WERI-Rb-1 (cell line): ENCODE data around the gene LARGE1.

Experiments
- DNase-seq: peaks from one replicate; pipeline ENCODE4 v3.0.0-alpha.2; 2020
- H3K27ac ChIP-seq: fragments of 250-450 bp; sonication (Bioruptor Pico); 2 replicates; pipeline ENCODE4 v1.5.1; 2020; ENCODE audit warnings: mild to moderate bottlenecking, moderate library complexity
- H3K27me3 ChIP-seq: fragments of 250-450 bp; sonication (Bioruptor Pico); 2 replicates; pipeline ENCODE4 v1.5.1; 2021; ENCODE audit warnings: mild to moderate bottlenecking, low read depth, moderate library complexity; ENCODE audit not compliant: insufficient read depth, severe bottlenecking
- H3K36me3 ChIP-seq: fragments of 250-450 bp; sonication (Bioruptor Pico); 2 replicates; pipeline ENCODE4 v1.5.1; 2020; ENCODE audit warnings: mild to moderate bottlenecking, moderate library complexity
- H3K4me3 ChIP-seq: 2 replicates; pipeline ENCODE4 v1.5.1; 2011; ENCODE audit warnings: low read depth, mild to moderate bottlenecking, control low read depth, low read length
- H3K9me3 ChIP-seq: fragments of 250-450 bp; sonication (Bioruptor Pico); 2 replicates; pipeline ENCODE4 v1.5.1; 2021; ENCODE audit warnings: mild to moderate bottlenecking, moderate library complexity; ENCODE audit not compliant: severe bottlenecking
- TF ChIP-seq, protein P1 (sequence below): IDR thresholded peaks from 2 replicates; pipeline ENCODE4 v1.5.1; 2011; ENCODE audit warnings: low read depth, mild to moderate bottlenecking, control low read depth, inconsistent platforms, low read length

The LARGE1 gene

GRCh38 chr22:33720166-33720878, 200.0 kb downstream of the LARGE1 start:
- H3K27ac ChIP-seq, result no peak overlapping the region
- H3K4me3 ChIP-seq, result no peak overlapping the region
- H3K36me3 ChIP-seq, result no peaks in the 10 kb centered on the region
- no peaks in the 10 kb centered on the region for H3K9me3 ChIP-seq
- no peaks in the 10 kb centered on the region for H3K27me3 ChIP-seq
- TF ChIP-seq, protein P1, sequence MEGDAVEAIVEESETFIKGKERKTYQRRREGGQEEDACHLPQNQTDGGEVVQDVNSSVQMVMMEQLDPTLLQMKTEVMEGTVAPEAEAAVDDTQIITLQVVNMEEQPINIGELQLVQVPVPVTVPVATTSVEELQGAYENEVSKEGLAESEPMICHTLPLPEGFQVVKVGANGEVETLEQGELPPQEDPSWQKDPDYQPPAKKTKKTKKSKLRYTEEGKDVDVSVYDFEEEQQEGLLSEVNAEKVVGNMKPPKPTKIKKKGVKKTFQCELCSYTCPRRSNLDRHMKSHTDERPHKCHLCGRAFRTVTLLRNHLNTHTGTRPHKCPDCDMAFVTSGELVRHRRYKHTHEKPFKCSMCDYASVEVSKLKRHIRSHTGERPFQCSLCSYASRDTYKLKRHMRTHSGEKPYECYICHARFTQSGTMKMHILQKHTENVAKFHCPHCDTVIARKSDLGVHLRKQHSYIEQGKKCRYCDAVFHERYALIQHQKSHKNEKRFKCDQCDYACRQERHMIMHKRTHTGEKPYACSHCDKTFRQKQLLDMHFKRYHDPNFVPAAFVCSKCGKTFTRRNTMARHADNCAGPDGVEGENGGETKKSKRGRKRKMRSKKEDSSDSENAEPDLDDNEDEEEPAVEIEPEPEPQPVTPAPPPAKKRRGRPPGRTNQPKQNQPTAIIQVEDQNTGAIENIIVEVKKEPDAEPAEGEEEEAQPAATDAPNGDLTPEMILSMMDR, result no peak
- no peak for DNase-seq

DNA sequence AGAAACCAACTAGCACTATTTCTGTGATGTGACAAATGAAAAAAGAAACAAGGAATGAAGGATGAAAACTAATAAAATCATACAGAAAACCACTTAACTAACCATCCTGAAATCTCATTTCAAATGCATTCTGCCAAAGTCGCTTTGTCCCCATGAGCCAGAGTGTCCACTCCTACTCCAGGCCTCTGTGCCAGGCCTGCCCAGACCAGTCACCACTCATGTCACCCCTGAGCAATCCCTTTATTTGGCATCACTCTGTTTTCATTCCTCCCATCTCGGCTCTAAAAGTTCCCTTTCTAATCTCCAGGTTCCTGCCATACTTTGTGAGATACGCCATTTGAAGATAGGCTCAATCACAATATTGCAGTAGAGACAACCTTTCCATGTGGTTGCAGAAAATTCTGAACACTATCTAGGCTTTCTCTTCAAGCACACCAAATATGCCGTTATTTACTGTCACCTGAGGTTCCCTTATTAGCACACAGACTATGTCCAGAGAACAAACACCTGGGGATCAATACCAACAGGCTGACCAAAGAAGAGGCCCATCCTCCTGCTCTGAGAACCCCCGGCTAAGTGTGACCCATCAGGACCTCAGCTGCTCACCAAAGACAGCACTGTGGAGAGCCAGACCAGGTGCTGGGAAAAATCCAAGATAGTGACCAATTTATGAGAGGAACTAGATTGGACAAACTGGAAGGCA, 202.4 kb downstream of the LARGE1 start:
- no peak overlapping the region for H3K27ac ChIP-seq
- H3K27me3 ChIP-seq, result no peaks in the 10 kb centered on the region
- no peaks in the 10 kb centered on the region for H3K9me3 ChIP-seq
- no peak overlapping the region for H3K4me3 ChIP-seq
- no peak for DNase-seq
- TF ChIP-seq, protein P1, result no peak
- no peaks in the 10 kb centered on the region for H3K36me3 ChIP-seq

GRCh38 chr22:33715237-33715985, 204.9 kb downstream of the LARGE1 start:
- H3K27ac ChIP-seq, result no peak overlapping the region
- DNase-seq, result no peak
- no peak overlapping the region for H3K4me3 ChIP-seq
- H3K9me3 ChIP-seq, result no peaks in the 10 kb centered on the region
- H3K27me3 ChIP-seq, result no peaks in the 10 kb centered on the region
- no peaks in the 10 kb centered on the region for H3K36me3 ChIP-seq
- TF ChIP-seq, protein P1, result no peak

GRCh38 chr22:33710326-33710725, 209.9 kb downstream of the LARGE1 start:
- Histone ChIP-seq H3K9me3 (no peaks in the 10 kb centered on the region), H3K4me3 (no peak overlapping the region), H3K36me3 (no peaks in the 10 kb centered on the region), H3K27ac (no peak overlapping the region), H3K27me3 (no peaks in the 10 kb centered on the region)
- DNase-seq, result no peak
- TF ChIP-seq, protein P1, result no peak

- H3K36me3 ChIP-seq, result no peaks in the 10 kb centered on the region
- H3K27ac ChIP-seq, result no peak overlapping the region
- TF ChIP-seq, protein P1, result no peak
- H3K4me3 ChIP-seq, result no peak overlapping the region
- no peaks in the 10 kb centered on the region for H3K9me3 ChIP-seq
- no peak for DNase-seq
- H3K27me3 ChIP-seq, result no peaks in the 10 kb centered on the region
These were observed 212.7 kb downstream of the LARGE1 start for GRCh38 chr22:33707581-33707980.
